ENCODE results near the gene FAR2.
"Not testable (repeated sequence)": the region's sequence is repeated elsewhere in the genome, so short reads cannot be mapped to it uniquely, and the experiment has no call there.

Gene FAR2

GRCh38 chr12:29164477-29165393 lies 15.7 kb downstream of the FAR2 start:
- no peak for TF ChIP-seq CTCF (IDR thresholded peaks at IDR 0.05; ENCODE audit: low read depth, low read length)
- H3K4me3 ChIP-seq (ENCODE audit: low read depth, low read length) = no peak overlapping the region

DNA sequence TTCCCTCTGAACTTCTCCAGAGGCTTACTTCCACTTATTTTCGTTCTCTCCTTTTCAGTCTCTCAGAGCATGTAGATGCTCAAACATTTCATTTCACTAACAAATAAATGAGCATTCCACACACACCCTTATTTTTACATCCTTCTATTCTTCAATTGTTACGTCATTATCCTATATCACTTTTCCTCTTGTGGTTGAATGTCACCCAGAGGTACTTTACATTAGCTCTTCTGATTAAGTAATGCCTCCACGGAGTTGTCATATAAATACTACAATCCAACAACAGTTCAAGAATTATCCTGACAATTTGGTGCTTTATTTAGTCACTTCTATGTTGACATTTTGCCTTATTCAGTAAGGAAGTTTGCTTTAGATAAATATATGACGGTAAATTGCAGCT lies 18.4 kb downstream of the FAR2 start:
- H3K4me3 ChIP-seq (ENCODE audit: low read depth, low read length) = no peak overlapping the region
- no peak for TF ChIP-seq CTCF (IDR thresholded peaks at IDR 0.05; ENCODE audit: low read depth, low read length)

- TF ChIP-seq CTCF (IDR thresholded peaks at IDR 0.05; ENCODE audit: low read depth, low read length) = no peak
- H3K4me3 ChIP-seq (ENCODE audit: low read depth, low read length) = no peak overlapping the region
Observed at GRCh38 chr12:29167988-29168387, 18.9 kb downstream of the FAR2 start.

- H3K4me3 ChIP-seq (ENCODE audit: low read depth, low read length) = not testable (repeated sequence)
Observed at GRCh38 chr12:29169978-29170377, 20.9 kb downstream of the FAR2 start.

- H3K4me3 ChIP-seq (ENCODE audit: low read depth, low read length) = not testable (repeated sequence)
Observed at GRCh38 chr12:29170478-29171084, 21.5 kb downstream of the FAR2 start.

DNA sequence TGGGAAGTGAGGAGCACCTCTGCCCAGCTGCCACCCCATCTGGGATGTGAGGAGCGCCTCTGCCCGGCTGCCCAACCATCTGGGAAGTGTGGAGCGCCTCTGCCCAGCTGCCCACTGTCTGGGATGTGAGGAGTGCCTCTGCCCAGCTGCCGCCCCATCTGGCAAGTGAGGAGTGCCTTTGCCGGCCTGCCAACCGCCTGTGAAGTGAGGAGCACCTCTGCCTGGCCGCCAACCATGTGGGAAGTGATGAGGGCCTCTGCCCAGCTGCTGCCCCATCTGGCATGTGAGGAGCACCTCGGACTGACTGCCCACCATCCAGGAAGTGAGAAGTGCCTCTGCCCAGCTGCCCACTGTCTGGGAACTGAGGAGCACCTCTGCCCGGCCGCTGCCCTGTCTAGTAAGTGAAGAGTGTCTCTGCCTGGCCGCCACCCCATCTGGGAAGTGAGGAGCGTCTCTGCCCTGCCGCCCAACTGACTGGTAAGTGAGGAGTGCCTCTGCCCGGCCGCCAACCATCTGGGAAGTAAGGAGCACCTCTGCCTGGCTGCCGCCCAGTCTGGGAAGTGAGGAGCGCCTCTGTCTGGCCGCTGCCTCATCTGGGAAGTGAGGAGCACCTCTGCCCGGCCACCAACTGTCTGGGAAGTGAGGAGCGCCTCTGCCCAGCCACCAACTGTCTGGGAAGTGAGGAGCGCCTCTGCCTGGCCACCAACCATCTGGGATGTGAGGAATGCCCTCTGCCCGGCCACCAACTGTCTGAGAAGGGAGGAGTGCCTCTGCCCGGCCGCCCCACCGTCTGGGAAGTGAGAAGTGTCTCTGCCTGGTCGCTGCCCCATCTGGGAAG lies 22.6 kb downstream of the FAR2 start:
- no peak overlapping the region for H3K4me3 ChIP-seq (ENCODE audit: low read depth, low read length)
- no peak for TF ChIP-seq CTCF (IDR thresholded peaks at IDR 0.05; ENCODE audit: low read depth, low read length)

DNA sequence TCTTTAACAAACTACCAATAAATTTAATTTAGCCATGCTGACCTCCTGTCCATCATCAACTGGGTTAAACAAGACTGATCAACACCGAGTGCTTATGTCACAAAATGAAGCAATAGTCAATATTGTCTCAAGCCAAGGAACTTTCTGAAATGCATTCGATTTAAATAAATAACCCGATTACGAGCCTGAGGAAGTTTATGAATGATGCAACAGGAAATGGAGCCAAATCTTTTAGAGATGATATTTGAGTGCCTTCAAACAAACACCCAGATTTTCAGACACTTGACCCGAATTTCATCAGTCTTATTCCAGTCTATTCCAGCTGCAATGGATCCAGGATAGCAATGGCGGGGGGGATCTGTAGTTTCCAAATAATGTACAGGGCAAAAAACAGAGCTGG lies 27.9 kb downstream of the FAR2 start:
- H3K4me3 ChIP-seq (ENCODE audit: low read depth, low read length) = no peak overlapping the region
- no peak for TF ChIP-seq CTCF (IDR thresholded peaks at IDR 0.05; ENCODE audit: low read depth, low read length)

GRCh38 chr12:29182247-29182646 lies 33.2 kb downstream of the FAR2 start:
- not testable (repeated sequence) for H3K4me3 ChIP-seq (ENCODE audit: low read depth, low read length)

Measured in WI38 (cell line).